H1 (cell line): ENCODE results near the gene OR51F2. TPM values are rescaled to one million over a fixed set of nuclear protein-coding genes. Genes with fewer than 3 reads are reported as not detected.
"Not testable (repeated sequence)": the region's sequence is repeated elsewhere in the genome, so short reads cannot be mapped to it uniquely, and the experiment has no call there.

ENCODE experiments used
- CTCF ChIA-PET: fragments of 300-600 bp; sonication (Branson Sonifier 250); formaldehyde crosslinking; loops from one replicate; lab custom pipeline; 2021; ENCODE audit not compliant: partially characterized antibody; lab: Charles Lee
- POLR2A ChIA-PET: fragments of 300-600 bp; sonication (Branson Sonifier 250); formaldehyde crosslinking; loops from one replicate; lab custom pipeline; 2021; ENCODE audit warnings: inconsistent platforms; ENCODE audit not compliant: partially characterized antibody; lab: Charles Lee
- DNase-seq, 2 experiments: peaks; one replicate each; pipeline versions ENCODE4 v3.0.0 to v3.0.0-alpha.2; 2010 to 2022; ENCODE audit warnings: low spot score in 2 of 2, low read depth in 1 of 2, mixed read lengths in 1 of 2
- FAIRE-seq: peaks from 2 replicates; lab custom pipeline; 2011; peaks lifted over from hg19 to GRCh38; lab: Jason Lieb, UNC
- H2AFZ ChIP-seq: 2 replicates; pipeline ENCODE4 v1.8.1; 2012; ENCODE audit warnings: low read length, inconsistent platforms
- H2AK5ac ChIP-seq: 2 replicates; pipeline ENCODE4 v1.6.1; 2013; ENCODE audit warnings: low read depth, low read length
- H2BK120ac ChIP-seq: replicated peaks from 2 replicates; pipeline ENCODE3; 2013; ENCODE audit warnings: low read depth, low read length, inconsistent platforms
- H2BK12ac ChIP-seq: 2 replicates; pipeline ENCODE4 v1.6.1; 2013; ENCODE audit warnings: low read depth, low read length
- H2BK15ac ChIP-seq: 2 replicates; pipeline ENCODE4 v1.6.1; 2013; ENCODE audit warnings: low read length
- H2BK20ac ChIP-seq: 2 replicates; pipeline ENCODE4 v1.6.1; 2013; ENCODE audit warnings: low read length
- H2BK5ac ChIP-seq: 2 replicates; pipeline ENCODE4 v1.6.1; 2013; ENCODE audit warnings: low read depth, low read length
- H3K14ac ChIP-seq: 2 replicates; pipeline ENCODE4 v1.6.1; 2013; ENCODE audit warnings: inconsistent platforms; ENCODE audit not compliant: insufficient read length
- H3K18ac ChIP-seq: 2 replicates; pipeline ENCODE4 v1.6.1; 2013; ENCODE audit warnings: low read length; ENCODE audit errors: extremely low read depth
- H3K23ac ChIP-seq: 2 replicates; pipeline ENCODE4 v1.6.1; 2013; ENCODE audit warnings: inconsistent platforms; ENCODE audit not compliant: insufficient read length
- H3K23me2 ChIP-seq: 2 replicates; pipeline ENCODE4 v1.6.1; 2013; ENCODE audit warnings: low read depth, low read length
- H3K27ac ChIP-seq: 2 replicates; pipeline ENCODE4 v1.6.1; 2011; ENCODE audit warnings: low read depth, low read length, inconsistent platforms
- H3K27me3 ChIP-seq, 4 experiments: replicated peaks in 1 of 4; 1 replicate in 1 of 4; 2 replicates in 3 of 4; pipeline versions ENCODE4 v1.6.1 to v1.8.1; 2011 to 2013; ENCODE audit warnings: low read length in 3 of 4, mild to moderate bottlenecking in 3 of 4, inconsistent platforms in 2 of 4, mixed read lengths in 2 of 4, moderate library complexity in 1 of 4; ENCODE audit not compliant: control insufficient read depth in 3 of 4, insufficient read depth in 3 of 4; ENCODE audit errors: extremely low read depth in 1 of 4
- H3K36me3 ChIP-seq, 4 experiments: 2 replicates each; pipeline versions ENCODE4 v1.6.1 to v1.8.1; 2011 to 2013; ENCODE audit warnings: mild to moderate bottlenecking in 4 of 4, low read length in 3 of 4, moderate library complexity in 2 of 4, control low read depth in 1 of 4, inconsistent platforms in 1 of 4; ENCODE audit not compliant: insufficient read depth in 4 of 4, control insufficient read depth in 2 of 4
- H3K4ac ChIP-seq: replicated peaks from 2 replicates; pipeline ENCODE3; 2013; ENCODE audit warnings: low read length, low read depth, mixed read lengths, inconsistent platforms; ENCODE audit not compliant: insufficient read length
- H3K4me1 ChIP-seq, 4 experiments: replicated peaks in 1 of 4; 1 replicate in 1 of 4; 2 replicates in 3 of 4; pipeline versions ENCODE4 v1.6.1 to v1.8.1; 2011 to 2013; ENCODE audit warnings: low read length in 3 of 4, inconsistent platforms in 2 of 4, mixed read lengths in 1 of 4; ENCODE audit not compliant: insufficient read depth in 4 of 4, control insufficient read depth in 3 of 4
- H3K4me2 ChIP-seq, 2 experiments: 2 replicates each; pipeline versions ENCODE4 v1.6.1 to v1.8.1; 2011 to 2013; ENCODE audit warnings: low read depth in 2 of 2, low read length in 2 of 2, control low read depth in 1 of 2, inconsistent platforms in 1 of 2, mild to moderate bottlenecking in 1 of 2; ENCODE audit not compliant: insufficient read depth in 1 of 2
- H3K4me3 ChIP-seq, 4 experiments: fragments of 200-600, 300-600 bp in 1 of 4; sonication (generic), shearing (Covaris generic), sonication (Bioruptor Twin) in 1 of 4; 2 replicates each; pipeline versions ENCODE4 v1.5.1 to v1.8.1; 2011 to 2016; ENCODE audit warnings: low read length in 4 of 4, low read depth in 3 of 4, control low read depth in 2 of 4, inconsistent platforms in 2 of 4, mild to moderate bottlenecking in 2 of 4, mixed read lengths in 1 of 4, moderate library complexity in 1 of 4; ENCODE audit not compliant: insufficient read depth in 2 of 4; ENCODE audit errors: extremely low read depth in 1 of 4
- H3K56ac ChIP-seq: replicated peaks from 2 replicates; pipeline ENCODE3; 2013; ENCODE audit warnings: low read depth, mild to moderate bottlenecking, mixed read lengths, low read length, inconsistent platforms; ENCODE audit not compliant: insufficient read length
- H3K79me1 ChIP-seq: 2 replicates; pipeline ENCODE4 v1.6.1; 2013; ENCODE audit warnings: low read depth, low read length, control low read depth
- H3K79me2 ChIP-seq, 2 experiments: 2 replicates each; pipeline versions ENCODE4 v1.6.1 to v1.8.1; 2012 to 2013; ENCODE audit warnings: low read length in 2 of 2, mild to moderate bottlenecking in 2 of 2, inconsistent platforms in 1 of 2; ENCODE audit not compliant: insufficient read depth in 2 of 2, control insufficient read depth in 1 of 2
- H3K9ac ChIP-seq, 4 experiments: replicated peaks in 1 of 4; 1 replicate in 1 of 4; 2 replicates in 3 of 4; pipeline versions ENCODE4 v1.6.1 to v1.8.1; 2011 to 2013; ENCODE audit warnings: low read depth in 3 of 4, low read length in 3 of 4, control low read depth in 2 of 4, mild to moderate bottlenecking in 2 of 4, moderate library complexity in 2 of 4, inconsistent platforms in 1 of 4; ENCODE audit errors: extremely low read depth in 1 of 4
- H3K9me3 ChIP-seq, 2 experiments: 2 replicates each; pipeline versions ENCODE4 v1.6.1 to v1.8.1; 2012 to 2013; ENCODE audit warnings: mild to moderate bottlenecking in 2 of 2, moderate library complexity in 2 of 2, control low read depth in 1 of 2, inconsistent platforms in 1 of 2, low read depth in 1 of 2, low read length in 1 of 2, mixed read lengths in 1 of 2; ENCODE audit not compliant: insufficient read depth in 2 of 2
- H4K20me1 ChIP-seq, 2 experiments: replicated peaks in 1 of 2; 2 replicates each; pipeline versions ENCODE3 to v1.8.1; 2011 to 2013; ENCODE audit warnings: inconsistent platforms in 2 of 2, low read length in 2 of 2, mild to moderate bottlenecking in 1 of 2; ENCODE audit not compliant: insufficient read depth in 2 of 2, control insufficient read depth in 1 of 2
- H4K5ac ChIP-seq: 2 replicates; pipeline ENCODE4 v1.6.1; 2013; ENCODE audit warnings: low read length, low read depth, mixed read lengths, inconsistent platforms; ENCODE audit not compliant: insufficient read length
- H4K8ac ChIP-seq: 2 replicates; pipeline ENCODE4 v1.8.0; 2013; ENCODE audit warnings: mild to moderate bottlenecking, moderate library complexity, low read length, inconsistent platforms; ENCODE audit not compliant: insufficient read depth; ENCODE audit errors: extremely low read depth
- H4K91ac ChIP-seq: replicated peaks from 2 replicates; pipeline ENCODE3; 2013; ENCODE audit warnings: low read length, mixed read lengths, inconsistent platforms; ENCODE audit not compliant: insufficient read length
- USF2 ChIP-seq: IDR thresholded peaks from 2 replicates; pipeline ENCODE4 v1.6.1; 2011; ENCODE audit warnings: low read length, improper control_type of control experiment
- WGBS, 2 experiments: shearing (Covaris generic) in 1 of 2; methylation state at CpG; one replicate each; pipeline versions ENCODE4 v1.1.6 to v1.1.7; 2013 to 2015; ENCODE audit warnings: low lambda C conversion rate in 2 of 2, mixed read lengths in 2 of 2, inconsistent platforms in 1 of 2, low coverage in 1 of 2, missing lambda C conversion rate in 1 of 2; ENCODE audit not compliant: insufficient replicate concordance in 2 of 2, insufficient coverage in 1 of 2, insufficient read length in 1 of 2; ENCODE audit errors: extremely low coverage in 1 of 2, missing lambda C conversion rate in 1 of 2; 5-methylcytosine and 5-hydroxymethylcytosine counted together
- polyA plus RNA-seq, 7 experiments: library from polyadenylated mRNA; depleted of rRNA in 3 of 7; stranded (reverse) in 5 of 7; unstranded in 2 of 7; fragments of >200 nt in 5 of 7; fragments of 200-250 nt in 2 of 7; gene quantifications; 1 replicate in 5 of 7; 2 replicates in 1 of 7; 4 replicates in 1 of 7; pipeline versions ENCODE4 v1.2.1 to v1.2.3, GENCODE V29; 2011 to 2013; ENCODE audit warnings: missing spikeins in 2 of 7, mixed read lengths in 2 of 7
- total RNA-seq: library from RNA; stranded (reverse); fragmentation: NEBNext Ultra II Directional; extraction: Animal tissue kit (Norgen Biotek cat#: 25700); gene quantifications from 2 replicates; pipeline ENCODE4 v1.2.1, GENCODE V29; 2021

The OR51F2 gene
- total and polyA plus RNA-seq, 2 of the 8 experiments (the other 6 are each of a cell fraction or from before 2014, with no cell fraction given), result 0.15 TPM; not detected in 1

- no peak for TF ChIP-seq USF2
These were observed 29.9 kb downstream of the OR51F2 start (continued) for GRCh38 chr11:4851033-4851432.

GRCh38 chr11:4854286-4854685, 33.2 kb downstream of the OR51F2 start:
- FAIRE-seq, H2AFZ ChIP-seq, H3K4me3 ChIP-seq, H2AK5ac ChIP-seq, H4K8ac ChIP-seq, DNase-seq, H3K79me2 ChIP-seq, H3K9me3 ChIP-seq, H3K79me1 ChIP-seq, H3K56ac ChIP-seq, H3K23me2 ChIP-seq, H3K23ac ChIP-seq, H3K18ac ChIP-seq, H3K9ac ChIP-seq, POLR2A ChIA-PET, H3K4me2 ChIP-seq, H4K91ac ChIP-seq, H2BK12ac ChIP-seq, H4K5ac ChIP-seq, H2BK20ac ChIP-seq, H3K4me1 ChIP-seq, H3K27me3 ChIP-seq, H2BK120ac ChIP-seq, H3K27ac ChIP-seq, H3K36me3 ChIP-seq, H3K14ac ChIP-seq, H2BK15ac ChIP-seq, H2BK5ac ChIP-seq, H3K4ac ChIP-seq, H4K20me1 ChIP-seq: not testable (repeated sequence)
- WGBS, 2 experiments, result 91% methylated on average over 7 of the region's 7 CpGs; no CpG with 5 or more reads in 1 of the 2 experiments
- CTCF ChIA-PET, result interaction anchor here (0.6 kb wide), 1 partner anchor 43 kb away, joined by 3 read pairs; no protein-coding TSS in a partner anchor
